ENCODE results near the gene POC1B. TPM values are rescaled to one million over a fixed set of nuclear protein-coding genes. Genes with fewer than 3 reads are reported as not detected.

POC1B gene
- total and polyA plus RNA-seq, 11 donors, result 3.3 to 12.4 (median 8.5) TPM

GRCh38 chr12:89370421-89370831 is 155.4 kb downstream of the POC1B start:
- no peak for DNase-seq
- intact Hi-C loops (cut with DNase I), result no loop called here
- H3K9me3 ChIP-seq, result no peaks in the 10 kb centered on the region
- no peak for ATAC-seq
- H3K4me3 ChIP-seq, result no peak overlapping the region
- no peaks in the 10 kb centered on the region for H3K36me3 ChIP-seq
- TF ChIP-seq CTCF (IDR thresholded peaks at IDR 0.05) (no peak), POLR2A (IDR thresholded peaks at IDR 0.05) (no peak)
- WGBS, 4 donors, result 81 to 89% (median 82%) methylated on average over 3 of the region's 3 CpGs
- H3K27me3 ChIP-seq, result no peaks in the 10 kb centered on the region
- peaks cover 0 to 41% (median 25%) of the 10 kb centered on the region in 12 donors for H3K4me1 ChIP-seq
- H3K27ac ChIP-seq, result no peak overlapping the region

Other genes with a start within 250 kb of the POC1B start
- 10 to 100 TPM; 11.4 to 66.7 (median 24.5) TPM for gene DUSP6, start 173.5 kb downstream of the POC1B start, total RNA-seq
- 10 to 100 TPM in 1 of 2 donors, 1 to 10 TPM in 1; 4.8 to 20.3 TPM for gene DUSP6, start 173.5 kb downstream of the POC1B start, polyA plus RNA-seq
- 1 to 10 TPM; 1.9 to 5.4 (median 2.5) TPM for gene GALNT4, start 1.3 kb downstream of the POC1B start, total RNA-seq
- 1 to 10 TPM; 1.4 to 1.6 TPM for gene GALNT4, start 1.3 kb downstream of the POC1B start, polyA plus RNA-seq
- 10 to 100 TPM; 11.0 to 34.9 (median 20.4) TPM for gene ATP2B1, start 182.8 kb upstream of the POC1B start, total RNA-seq
- 10 to 100 TPM in 1 of 2 donors, 1 to 10 TPM in 1; 3.3 to 15.5 TPM for gene ATP2B1, start 182.8 kb upstream of the POC1B start, polyA plus RNA-seq